ENCODE measurements around the gene DDX24. TPM values are rescaled to one million over a fixed set of nuclear protein-coding genes. Genes with fewer than 3 reads are reported as not detected.

Gene DDX24
- total and polyA plus RNA-seq, 2 of the 8 experiments (the other 6 are each of a cell fraction or from before 2014, with no cell fraction given) = 89.0 to 201 TPM

GRCh38 chr14:94037954-94038353, 43.0 kb downstream of the DDX24 start (continued):
- no peak for TF ChIP-seq RAD21 (IDR thresholded peaks at IDR 0.05 in 1 of 2, conservative IDR thresholded peaks at IDR 0.05 in 1 of 2; ENCODE audit: low read depth in 2 of 2, low read length in 2 of 2)
- TF ChIP-seq USF2 (IDR thresholded peaks at IDR 0.05; ENCODE audit: low read length) = no peak
